ENCODE measurements around the gene CDKN2AIP. TPM values are rescaled to one million over a fixed set of nuclear protein-coding genes. Genes with fewer than 3 reads are reported as not detected.
A peak's percentile ranks its signal among the peaks of the same experiment; 100 is the strongest.

CDKN2AIP gene
- total and polyA plus RNA-seq, 10 donors: 11.6 to 27.9 (median 17.8) TPM

DNA sequence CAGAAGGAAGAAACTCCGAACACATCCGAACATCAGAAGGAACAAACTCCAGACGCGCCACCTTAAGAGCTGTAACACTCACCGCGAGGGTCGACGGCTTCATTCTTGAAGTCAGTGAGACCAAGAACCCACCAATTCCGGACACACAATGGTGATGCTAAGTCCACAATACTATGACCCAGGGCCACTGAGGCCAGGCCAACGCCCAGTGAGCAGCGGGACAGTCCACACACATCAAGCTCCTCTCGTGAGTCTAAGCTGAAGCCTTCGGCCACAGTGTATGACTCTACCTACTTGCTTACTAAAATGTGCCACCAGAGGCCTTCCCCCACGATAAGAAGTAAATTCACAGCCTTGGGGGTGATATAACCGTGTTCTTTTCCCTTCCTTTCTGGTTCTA, 10.2 kb upstream of the CDKN2AIP start:
- WGBS, 5 donors: 88 to 91% (median 90%) methylated on average over 11 to 15 of the region's 15 CpGs
- intact Hi-C loops (cut with DNase I; ENCODE audit: low total_unique reads): no loop called here
- no peak for TF ChIP-seq POLR2AphosphoS5 (IDR thresholded peaks at IDR 0.05)

DNA sequence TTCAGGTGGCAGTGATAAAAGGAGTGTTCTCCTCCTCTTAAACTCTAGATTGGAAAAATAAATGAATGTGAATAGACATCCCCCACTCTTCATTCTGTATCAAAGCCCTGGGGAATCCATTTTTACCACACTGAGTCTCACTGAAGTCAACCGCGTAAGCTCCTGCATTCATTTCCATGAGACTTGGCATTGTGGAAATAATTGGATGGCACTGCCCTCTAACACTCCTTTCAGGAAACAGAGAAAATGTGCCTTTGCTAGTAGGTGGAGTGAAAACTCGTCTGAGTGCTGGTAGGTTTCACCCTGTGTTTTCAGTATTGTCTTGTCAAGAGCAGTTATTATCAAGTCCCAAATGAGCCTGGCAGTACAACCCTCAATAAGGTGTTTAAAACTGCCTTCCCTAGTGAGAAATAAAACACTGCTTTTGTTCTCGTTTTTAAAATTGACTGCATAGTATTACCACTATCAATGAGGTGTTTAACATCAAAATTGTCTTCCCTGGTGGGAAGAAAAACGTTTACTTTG, 9.7 kb upstream of the CDKN2AIP start:
- intact Hi-C loops (cut with DNase I; ENCODE audit: low total_unique reads): no loop called here
- H3K9me3 ChIP-seq: no peaks in the 10 kb centered on the region
- no peak for TF ChIP-seq POLR2AphosphoS5 (IDR thresholded peaks at IDR 0.05)
- no peak for TF ChIP-seq POLR2A (IDR thresholded peaks at IDR 0.05)
- TF ChIP-seq, protein P1, sequence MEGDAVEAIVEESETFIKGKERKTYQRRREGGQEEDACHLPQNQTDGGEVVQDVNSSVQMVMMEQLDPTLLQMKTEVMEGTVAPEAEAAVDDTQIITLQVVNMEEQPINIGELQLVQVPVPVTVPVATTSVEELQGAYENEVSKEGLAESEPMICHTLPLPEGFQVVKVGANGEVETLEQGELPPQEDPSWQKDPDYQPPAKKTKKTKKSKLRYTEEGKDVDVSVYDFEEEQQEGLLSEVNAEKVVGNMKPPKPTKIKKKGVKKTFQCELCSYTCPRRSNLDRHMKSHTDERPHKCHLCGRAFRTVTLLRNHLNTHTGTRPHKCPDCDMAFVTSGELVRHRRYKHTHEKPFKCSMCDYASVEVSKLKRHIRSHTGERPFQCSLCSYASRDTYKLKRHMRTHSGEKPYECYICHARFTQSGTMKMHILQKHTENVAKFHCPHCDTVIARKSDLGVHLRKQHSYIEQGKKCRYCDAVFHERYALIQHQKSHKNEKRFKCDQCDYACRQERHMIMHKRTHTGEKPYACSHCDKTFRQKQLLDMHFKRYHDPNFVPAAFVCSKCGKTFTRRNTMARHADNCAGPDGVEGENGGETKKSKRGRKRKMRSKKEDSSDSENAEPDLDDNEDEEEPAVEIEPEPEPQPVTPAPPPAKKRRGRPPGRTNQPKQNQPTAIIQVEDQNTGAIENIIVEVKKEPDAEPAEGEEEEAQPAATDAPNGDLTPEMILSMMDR (IDR thresholded peaks at IDR 0.05 in 8 of 11, conservative IDR thresholded peaks at IDR 0.05 in 3 of 11): no peak
- no peak for DNase-seq
- H3K27me3 ChIP-seq (replicated peaks in 1 of 7): no peaks in the 10 kb centered on the region
- WGBS, 5 donors: 47 to 66% (median 54%) methylated on average over 5 of the region's 5 CpGs
- H3K36me3 ChIP-seq: no peaks in the 10 kb centered on the region
- H3K4me1 ChIP-seq: peaks cover 0 to 14% (median 9%) of the 10 kb centered on the region in 6 donors
- H3K27ac ChIP-seq: no peak overlapping the region
- no peak overlapping the region for H3K4me3 ChIP-seq

More for the DNA sequence above, 10.2 kb upstream of the CDKN2AIP start:
- H3K9me3 ChIP-seq: no peaks in the 10 kb centered on the region
- no peak overlapping the region for H3K27ac ChIP-seq
- no peaks in the 10 kb centered on the region for H3K27me3 ChIP-seq (replicated peaks in 1 of 7)
- peaks cover 0 to 14% (median 9%) of the 10 kb centered on the region in 6 donors for H3K4me1 ChIP-seq
- DNase-seq: peak; percentile 38
- H3K36me3 ChIP-seq: no peaks in the 10 kb centered on the region
- no peak overlapping the region for H3K4me3 ChIP-seq

DNA sequence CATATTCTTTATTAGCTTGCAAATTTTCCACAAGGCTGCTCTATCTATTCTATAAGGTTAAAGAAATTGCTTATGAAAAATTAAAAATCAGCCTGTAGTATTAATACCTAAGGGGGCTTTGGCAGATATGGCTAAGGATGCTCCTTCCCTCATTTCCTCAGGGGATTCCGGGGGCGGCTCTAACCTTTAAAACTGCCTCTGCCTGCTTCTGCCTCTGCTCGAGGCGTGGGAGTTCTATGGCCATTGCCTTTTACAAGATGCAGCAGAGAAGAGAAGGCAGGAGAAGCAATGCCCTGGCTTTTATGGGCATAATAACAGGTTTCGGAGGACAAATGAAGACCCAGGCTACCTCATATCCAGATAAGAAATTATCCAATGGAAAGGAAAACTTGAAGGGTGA, 8.6 kb upstream of the CDKN2AIP start:
- TF ChIP-seq, protein P1 (IDR thresholded peaks at IDR 0.05 in 8 of 11, conservative IDR thresholded peaks at IDR 0.05 in 3 of 11): no peak
- TF ChIP-seq POLR2AphosphoS5 (IDR thresholded peaks at IDR 0.05) (no peak), POLR2A (IDR thresholded peaks at IDR 0.05) (no peak)
- no peaks in the 10 kb centered on the region for H3K36me3 ChIP-seq
- intact Hi-C loops (cut with DNase I; ENCODE audit: low total_unique reads): no loop called here
- no peak for DNase-seq
- H3K27me3 ChIP-seq (replicated peaks in 1 of 7): no peaks in the 10 kb centered on the region
- no peaks in the 10 kb centered on the region for H3K9me3 ChIP-seq
- H3K4me1 ChIP-seq: peaks cover 0 to 9% (median 4%) of the 10 kb centered on the region in 6 donors
- no peak overlapping the region for H3K27ac ChIP-seq
- H3K4me3 ChIP-seq: no peak overlapping the region
- 69 to 86% (median 76%) methylated on average over 5 of the region's 5 CpGs for WGBS, 5 donors

- no peak overlapping the region for H3K27ac ChIP-seq
- peaks cover 0 to 2% (median 0%) of the 10 kb centered on the region in 6 donors for H3K4me1 ChIP-seq
- no peaks in the 10 kb centered on the region for H3K36me3 ChIP-seq
- intact Hi-C loops (cut with DNase I; ENCODE audit: low total_unique reads): no loop called here
- no peaks in the 10 kb centered on the region for H3K9me3 ChIP-seq
- no peak overlapping the region for H3K4me3 ChIP-seq
- no peaks in the 10 kb centered on the region for H3K27me3 ChIP-seq (replicated peaks in 1 of 7)
- WGBS, 5 donors: 72 to 89% (median 85%) methylated on average over 6 of the region's 6 CpGs
- TF ChIP-seq POLR2A (IDR thresholded peaks at IDR 0.05) (no peak), POLR2AphosphoS5 (IDR thresholded peaks at IDR 0.05) (no peak)
- TF ChIP-seq, protein P1 (IDR thresholded peaks at IDR 0.05 in 8 of 11, conservative IDR thresholded peaks at IDR 0.05 in 3 of 11): no peak
- peak; percentile 35 for DNase-seq
Observed at GRCh38 chr4:183436417-183436816, 8.0 kb upstream of the CDKN2AIP start.

Measured in spleen (tissue), 11 donors.